ENCODE results near the gene TK1.
"Not testable (repeated sequence)": the region's sequence is repeated elsewhere in the genome, so short reads cannot be mapped to it uniquely, and the experiment has no call there.

TK1 gene

DNA sequence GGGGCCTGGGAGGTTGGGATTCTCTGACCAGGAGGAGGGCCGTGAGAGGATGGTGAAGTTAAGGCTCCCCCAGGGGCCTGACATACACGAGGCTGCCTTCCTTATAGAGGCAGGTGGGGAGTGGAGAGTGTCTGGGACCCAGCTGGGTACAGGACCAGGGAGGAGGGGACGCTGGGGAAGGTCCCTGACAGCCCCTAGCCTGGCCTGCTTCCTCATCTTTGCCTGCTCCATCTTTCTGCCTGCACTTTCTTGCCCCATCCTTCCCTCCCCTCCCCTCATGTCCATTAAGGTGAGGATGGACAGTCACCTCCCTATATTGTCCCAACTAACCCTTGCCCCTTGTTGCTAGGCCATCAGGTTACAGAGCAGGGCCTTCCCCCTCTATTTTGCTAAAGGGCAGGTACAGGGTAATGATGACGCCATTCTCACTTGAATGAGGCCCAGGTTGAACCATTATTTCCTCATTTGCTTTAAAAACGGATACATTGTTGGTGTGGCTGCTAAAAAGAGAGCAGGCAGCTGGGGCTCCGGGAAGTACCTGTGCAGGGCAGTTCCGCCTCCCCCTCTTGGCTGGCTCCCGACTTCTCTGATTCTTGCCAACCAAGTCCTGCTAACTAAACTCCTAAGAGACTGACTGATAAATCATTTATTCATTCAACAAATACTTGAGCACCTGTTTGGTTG, 39.4 kb downstream of the TK1 start:
- DNase-seq, result peak; percentile 78

DNA sequence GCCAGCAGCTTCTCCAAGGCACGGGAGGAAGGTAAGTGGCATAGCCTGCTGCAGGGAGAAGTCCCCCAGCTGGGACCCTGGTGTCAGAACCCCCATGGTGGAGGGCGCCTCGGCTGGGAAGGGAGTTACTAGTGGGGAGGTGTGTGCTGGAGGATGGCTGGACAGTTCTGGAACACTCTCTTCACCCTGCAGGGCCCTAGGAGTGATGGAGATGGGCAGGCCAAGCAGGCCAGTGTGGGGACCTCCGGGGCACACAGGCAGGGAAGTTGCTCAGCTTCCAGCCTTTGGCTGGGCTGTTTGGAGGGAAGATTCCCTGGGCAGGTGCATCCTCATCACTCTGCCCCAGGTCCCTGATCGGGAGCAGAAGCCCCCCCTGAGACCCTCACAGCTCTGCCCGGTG, 40.0 kb downstream of the TK1 start:
- DNase-seq, result no peak

DNA sequence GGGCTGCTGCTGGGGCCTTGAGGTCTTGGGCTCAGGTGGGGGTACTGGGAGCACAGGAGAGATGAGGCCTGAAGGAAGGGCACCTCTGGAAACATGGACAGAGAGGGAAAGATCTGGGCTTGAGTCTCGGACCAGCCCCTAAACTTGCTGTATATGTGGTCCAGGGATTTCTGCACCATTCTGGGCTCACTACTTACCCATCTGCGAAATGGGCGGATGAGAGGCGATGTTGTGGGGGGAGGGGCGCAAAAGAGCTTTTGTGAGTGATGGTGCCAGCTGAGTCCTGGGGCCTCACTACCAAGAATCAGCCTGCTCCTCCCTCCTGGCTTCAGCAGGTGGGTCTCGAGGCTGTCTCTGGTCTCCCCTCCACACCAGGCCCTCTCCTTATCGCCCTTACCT, 40.4 kb downstream of the TK1 start:
- no peak for DNase-seq

DNA sequence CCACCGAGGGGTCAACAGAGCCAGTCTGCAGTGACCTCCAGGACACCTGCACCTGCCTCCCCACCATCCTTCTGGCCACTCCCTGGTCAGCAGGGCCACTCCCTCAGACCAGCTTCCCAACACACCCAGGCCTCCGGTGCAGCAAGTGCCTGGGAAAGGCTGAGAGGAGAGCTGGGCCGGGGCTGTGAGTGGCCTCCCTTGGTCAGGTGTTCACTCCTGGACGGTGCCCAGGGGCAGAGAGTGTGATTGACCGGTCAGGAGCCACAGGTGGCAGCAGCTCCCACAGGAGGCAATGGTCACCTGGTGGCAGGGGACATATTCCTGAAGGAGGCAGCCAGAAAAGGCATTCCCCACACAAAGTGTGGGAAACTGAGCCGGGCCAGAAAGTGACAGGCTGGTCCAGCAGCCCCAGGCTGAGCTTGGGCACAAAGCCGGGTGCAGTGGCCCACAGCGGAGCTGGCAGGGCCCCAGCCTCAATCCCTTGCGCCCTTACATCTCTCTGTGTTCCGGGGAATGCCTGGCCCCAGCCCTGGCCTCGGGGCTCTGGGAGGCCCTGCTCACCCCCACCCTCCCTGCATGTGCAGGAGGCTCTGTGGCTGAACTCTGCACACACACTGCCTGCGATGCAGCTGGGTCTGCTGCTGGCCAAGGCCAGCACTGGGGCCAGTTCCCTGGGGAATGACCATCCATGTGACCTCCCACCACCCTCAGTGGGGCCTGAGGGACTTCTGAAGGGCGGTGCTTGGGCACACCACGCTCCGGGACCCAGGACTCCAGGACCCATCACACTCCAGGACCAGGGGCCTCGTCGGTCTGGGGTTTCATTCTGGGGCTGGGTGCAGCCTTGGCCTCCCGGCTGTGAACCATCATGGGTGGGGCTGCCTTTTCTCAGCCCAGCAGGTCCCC, 41.9 kb downstream of the TK1 start:
- DNase-seq, result peak; percentile 45

DNA sequence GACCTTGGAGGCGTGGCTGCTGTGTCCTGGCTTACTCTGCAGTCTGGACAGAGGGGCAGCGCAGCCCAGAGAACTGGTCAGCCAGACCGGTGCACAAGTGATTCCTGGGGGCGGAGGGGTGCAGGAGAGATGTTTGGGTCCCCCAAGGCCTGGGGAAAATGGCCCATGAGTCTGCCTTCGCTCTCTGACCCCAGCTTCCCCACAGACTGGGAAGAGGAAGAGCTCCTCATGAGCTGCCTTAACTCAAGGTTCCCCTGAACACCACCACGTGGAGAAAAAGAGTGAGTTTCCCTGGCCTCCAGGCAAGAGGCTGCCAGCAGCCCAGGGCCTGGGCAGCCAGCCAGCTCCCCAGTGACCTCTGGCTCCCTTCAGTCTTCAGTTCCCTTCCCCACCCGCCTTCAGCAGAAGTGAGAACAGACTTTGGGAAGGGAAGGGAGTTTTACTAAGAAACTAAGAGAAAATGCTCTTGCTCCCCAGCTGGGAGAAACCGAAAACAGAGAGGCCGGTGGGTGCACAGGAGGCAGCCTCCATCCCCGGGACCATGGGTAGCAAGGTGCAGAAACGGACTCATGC, 42.6 kb downstream of the TK1 start:
- peak; percentile 97 for DNase-seq

DNA sequence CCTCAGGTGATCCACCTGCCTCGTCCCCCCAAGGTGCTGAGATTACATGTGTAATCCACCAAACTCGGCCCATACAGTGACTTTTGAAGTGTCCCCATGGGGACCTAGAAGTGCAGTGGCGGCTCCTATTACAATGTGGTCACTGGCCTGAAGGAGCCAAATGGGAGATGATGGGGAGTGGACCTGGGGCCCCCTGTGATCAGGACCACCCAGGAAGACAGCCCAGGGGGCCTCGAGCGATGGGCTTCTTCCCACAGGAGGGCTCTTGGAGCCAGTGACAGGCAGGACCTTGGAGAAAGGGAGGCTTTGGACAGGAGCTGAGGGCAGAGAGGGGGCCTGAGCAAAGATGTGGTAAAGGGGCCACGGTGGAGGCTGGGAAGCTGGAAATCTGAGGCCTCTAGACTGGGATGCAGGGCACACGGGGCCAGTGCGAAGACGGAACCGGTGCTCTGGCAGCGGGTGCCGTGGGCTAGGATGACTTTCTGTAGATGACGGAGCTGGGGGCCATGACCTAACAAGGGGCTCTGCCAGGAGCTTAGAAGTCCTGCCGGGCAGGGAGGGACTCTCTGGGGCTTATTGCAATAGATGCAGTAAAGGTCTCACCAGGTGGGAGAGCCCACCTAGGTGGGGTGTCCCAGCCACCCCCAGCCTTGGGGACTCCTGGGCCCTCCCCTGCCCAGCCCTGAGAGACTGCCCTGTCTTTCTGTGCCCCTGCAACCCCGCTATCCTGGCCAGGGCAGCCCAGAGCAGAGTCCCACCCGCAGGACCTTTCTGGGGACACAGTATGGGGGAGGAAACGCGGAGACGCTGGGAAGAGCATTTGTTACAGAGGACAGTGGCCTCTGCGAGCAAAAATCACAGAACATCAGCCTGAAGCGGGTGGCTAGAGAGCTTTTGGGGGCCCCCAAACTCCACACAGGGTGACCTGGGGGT, 43.4 kb downstream of the TK1 start:
- no peak for DNase-seq

DNA sequence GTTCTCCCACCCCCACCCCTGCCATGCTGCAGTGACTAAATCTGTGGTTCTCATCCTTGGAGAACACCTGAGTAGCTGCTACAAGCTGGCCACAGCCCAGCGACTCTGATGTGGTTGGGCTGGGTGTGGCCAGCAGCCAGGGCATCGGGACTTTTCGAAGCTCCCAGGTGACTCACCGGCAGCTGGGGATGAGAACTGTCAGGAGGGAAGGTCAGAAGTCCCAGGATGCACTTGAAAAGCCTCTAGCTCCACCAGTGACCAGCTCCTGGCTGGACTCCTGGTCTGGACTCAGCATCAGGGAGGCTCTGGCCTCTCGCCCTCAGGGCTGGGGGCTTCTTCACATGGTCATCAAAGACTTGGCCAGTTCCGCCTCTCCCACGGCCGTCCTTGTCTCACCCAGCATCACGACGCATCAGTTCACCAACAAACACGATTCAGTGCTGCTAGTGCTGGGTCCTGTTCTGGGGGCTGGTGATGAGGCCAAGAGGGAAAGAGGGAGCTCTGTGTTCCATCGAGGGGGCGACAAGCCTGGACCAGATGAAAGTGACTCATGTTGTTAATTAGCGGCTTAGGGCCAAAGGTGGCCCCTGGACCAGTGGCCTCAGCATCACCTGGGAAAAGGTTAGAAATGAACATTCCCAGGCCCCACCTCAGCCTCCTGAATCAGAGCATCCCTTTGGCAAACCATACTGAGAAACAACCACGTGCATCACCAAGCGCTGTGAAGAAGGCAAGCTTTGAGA, 44.6 kb downstream of the TK1 start:
- peak; percentile 75 for DNase-seq

DNA sequence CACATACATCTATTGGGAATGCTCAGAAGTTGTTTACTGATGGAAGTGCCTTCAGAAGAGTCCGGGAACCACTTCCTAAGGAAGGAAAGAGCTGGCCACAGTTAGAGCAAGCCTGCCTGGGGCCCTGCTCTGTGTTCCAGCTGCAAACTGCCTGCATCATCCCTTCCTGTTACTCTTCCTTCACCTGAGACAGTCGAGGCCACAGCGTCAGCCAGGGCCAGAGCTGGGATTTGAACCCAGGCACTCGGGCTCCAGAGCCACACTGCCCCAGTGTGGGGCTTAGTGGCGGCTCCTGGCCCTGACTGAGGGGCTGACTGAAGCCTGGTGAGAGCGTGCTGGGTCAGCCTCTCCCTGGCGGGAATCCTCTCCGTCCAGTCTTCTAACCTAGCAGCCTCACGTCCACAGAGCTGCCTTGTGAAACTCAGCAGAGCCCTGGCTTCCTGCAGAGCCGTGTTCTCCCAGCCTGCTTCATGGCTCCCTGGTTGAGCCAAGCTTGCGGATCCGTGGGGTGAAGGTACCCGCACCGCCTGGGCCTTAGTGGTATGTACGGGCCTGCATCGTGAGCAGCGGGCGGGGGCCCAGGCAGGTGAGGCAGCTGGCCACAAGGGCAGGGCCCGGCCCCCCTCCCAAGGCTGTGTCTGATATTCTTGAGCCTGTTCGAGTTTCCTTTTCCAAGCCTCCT, 45.3 kb downstream of the TK1 start:
- DNase-seq, result no peak

DNA sequence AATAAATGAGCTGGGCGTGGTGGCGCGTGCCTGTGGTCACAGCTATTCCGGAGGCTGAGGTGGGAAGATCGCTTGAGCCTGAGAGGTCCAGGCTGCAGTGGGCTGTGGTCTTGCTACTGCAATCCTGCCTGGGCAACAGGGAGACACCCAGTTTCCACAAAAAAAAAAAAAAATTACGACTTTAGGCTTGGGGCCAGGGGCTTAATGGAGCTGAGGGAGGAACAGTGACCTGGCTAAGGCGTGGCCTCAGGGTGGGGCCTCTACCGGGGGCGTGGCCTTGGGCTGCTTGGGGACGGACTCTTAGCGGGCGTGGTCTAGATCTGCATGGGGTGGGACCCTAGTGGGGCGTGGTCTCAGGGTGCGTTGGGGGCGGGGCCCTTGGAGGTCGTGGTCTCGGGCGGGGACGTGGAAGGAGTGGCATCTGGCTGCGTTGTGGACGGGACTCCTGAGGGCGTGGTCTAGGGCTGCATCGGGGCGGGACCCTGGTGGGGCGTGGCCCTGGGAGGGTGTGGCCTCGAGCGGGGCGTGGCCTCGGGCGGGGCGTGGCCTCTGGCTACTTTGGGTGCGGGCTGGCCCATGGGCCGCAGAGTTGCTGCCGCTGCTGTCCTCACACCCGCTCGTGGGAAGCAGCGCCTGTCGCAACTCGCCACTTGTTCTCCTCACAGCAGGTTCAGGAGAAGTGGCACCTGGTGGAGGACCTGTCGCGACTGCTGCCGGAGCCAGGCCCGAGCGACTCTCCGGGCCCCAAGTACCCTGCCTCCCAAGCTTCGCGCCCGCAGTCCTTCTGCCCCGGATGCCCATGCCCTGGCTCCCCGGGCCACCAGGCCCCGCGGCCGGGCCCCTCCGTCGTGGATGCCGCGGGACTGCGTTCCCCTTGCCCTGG, 46.4 kb downstream of the TK1 start:
- peak; percentile 93 for DNase-seq

DNA sequence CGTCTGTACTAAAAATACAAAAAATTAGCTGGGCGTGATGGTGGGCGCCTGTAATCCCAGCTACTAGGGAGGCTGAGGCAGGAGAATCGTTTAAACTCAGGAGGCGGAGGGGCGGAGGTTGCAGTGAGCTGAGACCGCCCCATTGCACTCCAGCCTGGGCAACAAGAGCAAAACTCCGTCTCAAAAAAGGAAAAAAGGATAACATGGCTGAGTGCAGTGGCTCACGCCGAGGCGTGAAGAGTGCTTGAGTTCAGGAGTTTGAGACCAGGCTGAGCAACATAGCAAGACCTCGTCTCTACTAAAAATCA, 47.0 kb downstream of the TK1 start:
- DNase-seq, result not testable (repeated sequence)

DNA sequence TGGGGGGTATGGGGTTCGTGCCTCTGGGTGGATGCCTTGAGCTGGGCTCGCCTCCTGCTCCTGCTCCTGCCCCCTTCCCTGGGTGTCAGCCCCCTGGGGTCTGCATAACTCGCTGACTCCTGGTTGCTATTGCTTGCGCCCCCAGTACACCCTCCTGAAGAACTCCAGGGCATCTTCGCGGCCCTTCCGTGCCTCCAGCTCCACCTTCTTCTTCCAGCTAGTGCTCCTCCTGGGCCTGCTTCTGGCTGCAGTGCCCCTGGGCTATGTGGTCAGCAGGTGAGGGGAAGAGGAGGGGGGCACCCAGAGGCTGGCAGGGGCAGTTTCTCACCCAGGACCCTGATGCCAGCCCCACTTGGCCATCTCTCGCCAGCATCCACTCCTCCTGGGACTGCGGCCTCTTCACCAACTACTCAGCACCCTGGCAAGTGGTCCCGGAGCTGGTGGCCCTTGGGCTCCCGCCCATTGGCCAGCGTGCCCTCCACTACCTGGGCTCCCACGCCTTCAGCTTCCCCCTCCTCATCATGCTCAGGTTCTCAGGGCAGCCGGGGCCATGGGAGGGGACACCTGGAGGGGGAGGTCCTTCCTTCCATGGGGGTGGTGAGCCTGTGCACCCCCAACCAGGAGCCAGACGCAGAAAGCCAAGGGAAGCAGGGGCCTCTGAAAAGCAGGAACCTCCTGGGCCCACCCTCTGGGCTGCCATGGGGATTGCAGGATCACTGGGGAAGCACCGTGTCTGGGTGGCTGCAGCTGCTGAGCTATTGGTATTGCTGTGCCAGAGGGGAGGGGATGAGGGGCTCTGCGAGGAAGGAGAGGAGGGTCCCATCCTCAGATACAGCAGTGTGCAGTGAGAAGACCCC, 48.4 kb downstream of the TK1 start:
- no peak for DNase-seq

DNA sequence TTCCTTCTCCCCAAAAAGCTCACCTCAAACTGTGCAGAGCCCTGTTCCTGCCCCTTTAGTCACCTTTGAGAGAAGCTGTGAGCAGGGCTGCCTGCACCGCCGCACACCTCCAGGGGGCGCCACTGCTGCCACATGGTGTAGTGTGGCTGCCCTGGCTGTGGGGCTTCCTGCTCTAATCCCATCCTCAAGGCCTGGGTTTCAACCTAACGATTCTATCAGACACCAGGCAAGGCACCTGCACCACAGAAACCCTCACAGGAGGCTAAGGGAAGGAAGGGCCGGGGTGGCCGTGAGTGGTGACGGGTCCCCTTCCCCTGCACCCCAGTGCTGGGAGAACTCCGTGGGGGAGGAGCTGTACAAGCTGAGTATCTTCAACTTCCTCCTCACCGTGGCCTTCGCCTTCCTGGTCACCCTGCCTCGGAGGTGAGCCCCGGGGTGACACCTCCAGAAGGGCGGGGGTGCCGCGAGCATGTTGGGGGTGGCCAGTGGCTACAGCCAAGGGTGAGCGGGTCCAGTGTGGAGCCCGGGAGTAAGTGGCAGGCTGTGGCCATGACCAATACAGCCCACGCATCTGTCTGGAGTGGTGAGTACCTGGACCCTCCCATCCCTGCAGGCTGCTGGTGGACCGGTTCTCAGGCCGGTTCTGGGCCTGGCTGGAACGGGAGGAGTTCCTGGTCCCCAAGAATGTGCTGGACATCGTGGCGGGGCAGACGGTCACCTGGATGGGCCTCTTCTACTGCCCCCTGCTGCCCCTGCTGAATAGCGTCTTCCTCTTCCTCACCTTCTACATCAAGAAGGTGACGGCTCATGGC, 49.3 kb downstream of the TK1 start:
- peak; percentile 51 for DNase-seq

DNA sequence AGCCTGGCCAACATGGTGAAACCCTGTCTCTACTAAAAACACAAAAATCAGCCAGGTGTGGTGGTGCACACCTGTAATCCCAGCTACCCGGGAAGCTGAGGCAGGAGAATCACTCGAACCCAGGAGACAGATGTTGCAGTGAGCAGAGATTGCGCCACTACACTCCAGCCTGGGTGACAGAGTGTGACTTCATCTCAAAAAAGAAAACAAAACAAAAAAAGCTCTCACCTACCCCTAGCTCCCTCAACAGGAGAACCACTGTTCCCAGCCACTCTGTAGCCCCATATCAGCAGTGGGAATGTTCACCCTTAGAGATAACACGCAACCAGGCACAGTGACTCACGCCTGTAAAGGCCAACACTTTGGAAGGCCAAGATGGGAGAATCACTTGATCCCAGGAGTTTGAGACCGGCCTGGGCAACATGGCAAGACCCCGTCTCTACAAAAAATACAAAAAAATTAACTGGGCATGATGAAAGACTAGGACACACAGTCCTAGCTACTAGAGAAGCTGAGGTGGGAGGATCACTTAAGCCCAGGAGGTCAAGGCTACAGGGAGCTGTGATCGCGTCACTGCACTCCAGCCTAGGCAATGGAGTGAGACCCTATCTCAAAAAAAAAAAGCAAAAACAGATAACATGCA, 50.9 kb downstream of the TK1 start:
- no peak for DNase-seq

DNA sequence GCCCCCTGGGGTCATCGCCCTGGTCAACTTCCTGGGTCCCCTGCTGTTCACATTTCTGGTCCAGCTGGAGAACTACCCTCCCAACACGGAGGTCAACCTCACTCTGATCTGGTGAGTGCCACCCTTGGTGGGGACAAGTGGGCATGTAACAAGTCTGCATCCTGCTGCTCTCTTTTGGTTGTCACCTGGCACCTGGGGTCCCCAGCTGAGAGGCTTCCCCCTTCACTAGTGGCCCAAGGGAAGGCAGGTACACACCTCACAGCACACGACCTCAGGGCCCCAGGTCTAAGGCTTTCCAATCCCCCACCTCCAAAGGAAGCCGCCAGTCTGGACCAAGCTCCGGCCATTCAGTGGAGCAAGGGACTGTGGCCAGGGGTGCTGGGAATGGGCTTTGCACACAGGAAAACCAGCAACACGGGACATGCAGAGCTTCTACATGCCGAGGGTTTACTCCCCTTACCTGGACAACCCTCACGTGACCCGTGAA, 51.9 kb downstream of the TK1 start:
- DNase-seq, result no peak

DNA sequence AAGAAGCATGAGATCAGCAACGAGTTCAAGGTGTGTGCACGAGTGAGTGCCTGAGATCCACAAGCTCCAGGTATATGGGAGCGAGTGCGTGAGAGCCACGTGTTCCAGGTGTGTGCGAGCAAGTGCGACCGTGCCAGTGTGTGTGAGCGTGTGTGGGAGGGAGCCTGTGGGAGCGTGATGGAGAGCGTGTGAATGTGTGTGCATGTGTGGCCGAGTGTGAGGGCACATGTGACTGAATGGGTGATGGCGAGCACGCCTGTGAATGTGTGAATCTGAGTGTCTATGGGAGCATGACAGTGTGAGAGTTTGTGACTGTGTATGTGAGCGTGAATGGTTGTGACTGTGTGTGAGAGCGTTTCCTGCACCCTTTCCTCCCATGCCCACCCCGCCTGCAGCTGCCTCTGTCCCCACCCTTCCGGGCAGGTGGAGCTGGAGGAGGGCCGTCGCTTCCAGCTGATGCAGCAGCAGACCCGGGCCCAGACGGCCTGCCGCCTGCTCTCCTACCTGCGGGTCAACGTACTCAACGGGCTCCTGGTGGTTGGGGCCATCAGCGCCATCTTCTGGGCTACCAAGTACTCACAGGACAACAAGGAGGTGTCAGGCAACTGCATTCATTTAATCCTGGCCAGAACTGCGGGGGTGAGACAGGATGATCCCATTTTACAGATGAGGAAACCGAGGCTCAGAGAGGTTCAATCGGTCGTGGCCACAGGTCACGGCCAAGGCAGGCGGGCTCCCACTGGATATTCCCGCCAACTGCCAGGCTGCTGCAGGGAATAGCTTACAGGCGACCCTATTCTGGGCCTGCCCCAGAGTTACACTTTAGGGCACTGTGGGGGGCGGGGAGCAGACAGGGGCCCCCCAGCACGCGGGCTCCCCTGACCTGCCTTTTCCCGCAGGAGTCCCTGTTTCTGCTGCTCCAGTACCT, 52.6 kb downstream of the TK1 start:
- peak; percentile 59 for DNase-seq

DNA sequence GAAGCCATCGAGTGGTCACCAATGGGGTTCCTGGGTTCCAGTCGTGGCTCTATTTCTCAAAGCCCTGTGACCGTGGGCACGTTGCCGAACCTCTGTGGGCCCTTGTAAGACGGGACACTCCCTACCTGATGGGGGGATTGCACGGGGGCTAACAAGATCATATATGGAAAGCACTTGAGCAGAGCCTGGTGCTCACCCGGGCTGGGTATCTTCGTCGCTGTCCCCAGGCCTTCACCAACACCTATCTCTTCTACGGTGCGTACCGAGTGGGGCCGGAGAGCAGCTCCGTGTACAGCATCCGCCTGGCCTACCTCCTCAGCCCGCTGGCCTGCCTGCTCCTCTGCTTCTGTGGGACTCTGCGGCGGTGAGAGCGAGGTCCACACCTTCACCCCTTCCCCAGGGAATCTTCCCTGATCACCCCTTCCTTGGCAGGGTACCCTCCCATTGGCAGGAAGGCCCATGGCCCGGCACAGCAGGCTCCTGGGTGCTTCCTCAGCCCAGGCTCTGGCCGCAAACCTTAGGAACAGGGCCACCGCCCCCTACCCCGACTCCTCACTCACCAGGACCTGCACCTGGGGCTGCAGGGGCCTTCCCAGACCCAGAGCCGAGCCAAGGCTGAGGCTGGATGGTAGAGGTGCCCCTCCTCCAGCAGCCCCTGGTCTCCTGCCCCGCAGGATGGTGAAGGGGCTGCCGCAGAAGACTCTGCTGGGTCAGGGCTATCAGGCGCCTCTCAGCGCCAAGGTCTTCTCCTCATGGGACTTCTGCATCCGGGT, 53.5 kb downstream of the TK1 start:
- no peak for DNase-seq

Measured in RPMI8226 (cell line).